C4-2B (cell line): ENCODE measurements around the gene PIGT.

Experiments
- ZFX ChIP-seq: fragments of 450-650 bp; IDR thresholded peaks from 2 replicates; pipeline ENCODE4 v1.6.1; 2017
- TF ChIP-seq, protein P1 (sequence below): fragments of 450-650 bp; conservative IDR thresholded peaks from 2 replicates; pipeline ENCODE4 v1.5.1; 2017; ENCODE audit warnings: mild to moderate bottlenecking

GRCh38 chr20:45400346-45401031, 15.5 kb upstream of the PIGT start:
- TF ChIP-seq ZFX, result no peak
- TF ChIP-seq, protein P1, sequence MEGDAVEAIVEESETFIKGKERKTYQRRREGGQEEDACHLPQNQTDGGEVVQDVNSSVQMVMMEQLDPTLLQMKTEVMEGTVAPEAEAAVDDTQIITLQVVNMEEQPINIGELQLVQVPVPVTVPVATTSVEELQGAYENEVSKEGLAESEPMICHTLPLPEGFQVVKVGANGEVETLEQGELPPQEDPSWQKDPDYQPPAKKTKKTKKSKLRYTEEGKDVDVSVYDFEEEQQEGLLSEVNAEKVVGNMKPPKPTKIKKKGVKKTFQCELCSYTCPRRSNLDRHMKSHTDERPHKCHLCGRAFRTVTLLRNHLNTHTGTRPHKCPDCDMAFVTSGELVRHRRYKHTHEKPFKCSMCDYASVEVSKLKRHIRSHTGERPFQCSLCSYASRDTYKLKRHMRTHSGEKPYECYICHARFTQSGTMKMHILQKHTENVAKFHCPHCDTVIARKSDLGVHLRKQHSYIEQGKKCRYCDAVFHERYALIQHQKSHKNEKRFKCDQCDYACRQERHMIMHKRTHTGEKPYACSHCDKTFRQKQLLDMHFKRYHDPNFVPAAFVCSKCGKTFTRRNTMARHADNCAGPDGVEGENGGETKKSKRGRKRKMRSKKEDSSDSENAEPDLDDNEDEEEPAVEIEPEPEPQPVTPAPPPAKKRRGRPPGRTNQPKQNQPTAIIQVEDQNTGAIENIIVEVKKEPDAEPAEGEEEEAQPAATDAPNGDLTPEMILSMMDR, result no peak
